GM12878 (cell line): ENCODE data around the gene CLCA2. TPM values are rescaled to one million over a fixed set of nuclear protein-coding genes. Genes with fewer than 3 reads are reported as not detected.

Experiments used
- ATAC-seq: fragments of 200-7000 bp; cut with Tn5 transposase; 3 replicates; pipeline ENCODE4 v1.9.1; 2020; ENCODE audit warnings: mild to moderate bottlenecking, moderate library complexity
- BruUV-seq: library from RNA; stranded (reverse); fragments of 400-500 nt; replicated peaks from 2 replicates; lab custom pipeline; 2021; lab: Mats Ljungman, UMichigan
- CTCF ChIA-PET: fragments of 300-600 bp; sonication (Branson Sonifier 250); formaldehyde crosslinking; extraction: SDS; loops from one replicate; lab custom pipeline; 2021; ENCODE audit warnings: inconsistent platforms; lab: Yijun Ruan, JAX
- POLR2A ChIA-PET: fragments of 350-600 bp; formaldehyde crosslinking; extraction: SDS; loops from one replicate; lab custom pipeline; 2021; ENCODE audit warnings: inconsistent platforms; lab: Charles Lee
- RAD21 ChIA-PET: fragments of 300-600 bp; sonication (Branson Sonifier 250); formaldehyde crosslinking; loops from one replicate; lab custom pipeline; 2023; ENCODE audit warnings: antibody characterized with exemption; ENCODE audit not compliant: unreplicated experiment; lab: Charles Lee
- SMC1A ChIA-PET: fragments of 300-600 bp; sonication (Branson Sonifier 250); formaldehyde crosslinking; loops from one replicate; lab custom pipeline; 2023; ENCODE audit not compliant: unreplicated experiment, uncharacterized antibody; lab: Charles Lee
- DNase-seq: peaks from one replicate; pipeline ENCODE4 v3.0.0-alpha.2; 2011; ENCODE audit warnings: low read depth, low spot score
- FAIRE-seq: peaks from 3 replicates; lab custom pipeline; 2011; peaks lifted over from hg19 to GRCh38; lab: Jason Lieb, UNC
- H2AFZ ChIP-seq: 2 replicates; pipeline ENCODE4 v1.6.0; 2011; ENCODE audit warnings: low read depth, low read length, control low read depth; ENCODE audit not compliant: control insufficient read depth
- H3K27ac ChIP-seq: 2 replicates; pipeline ENCODE4 v1.5.1; 2011; ENCODE audit warnings: control low read depth; ENCODE audit not compliant: control insufficient read depth, insufficient read depth
- H3K27me3 ChIP-seq, 2 experiments: replicated peaks in 1 of 2; 2 replicates each; pipeline versions ENCODE4 v1.6.0 to v1.6.1; 2011; ENCODE audit warnings: low read length in 1 of 2; ENCODE audit not compliant: control insufficient read depth in 2 of 2, insufficient read depth in 2 of 2
- H3K36me3 ChIP-seq, 2 experiments: 2 replicates each; pipeline ENCODE4 v1.5.1; 2011; ENCODE audit warnings: low read length in 1 of 2; ENCODE audit not compliant: control insufficient read depth in 2 of 2, insufficient read depth in 2 of 2
- H3K4me1 ChIP-seq: 2 replicates; pipeline ENCODE4 v1.6.1; 2011; ENCODE audit warnings: mild to moderate bottlenecking, low read length, moderate library complexity, mixed read lengths; ENCODE audit not compliant: control insufficient read depth, insufficient read depth
- H3K4me2 ChIP-seq: 2 replicates; pipeline ENCODE4 v1.6.0; 2011; ENCODE audit warnings: control low read depth; ENCODE audit not compliant: control insufficient read depth, insufficient read depth
- H3K4me3 ChIP-seq: fragments of 200-600 bp; sonication (generic); 2 replicates; pipeline ENCODE4 v1.5.1; 2016
- H3K79me2 ChIP-seq: 2 replicates; pipeline ENCODE4 v1.6.0; 2011; ENCODE audit warnings: low read length; ENCODE audit not compliant: control insufficient read depth, insufficient read depth
- H3K9ac ChIP-seq: 2 replicates; pipeline ENCODE4 v1.8.0; 2011; ENCODE audit warnings: low read length, control low read depth, mixed read lengths; ENCODE audit not compliant: control insufficient read depth, insufficient read depth
- H3K9me3 ChIP-seq: replicated peaks from 3 replicates; pipeline ENCODE4 v1.5.1; 2011; ENCODE audit warnings: mild to moderate bottlenecking, low read length; ENCODE audit not compliant: control insufficient read depth, insufficient read depth
- H4K20me1 ChIP-seq: 2 replicates; pipeline ENCODE4 v1.6.0; 2011; ENCODE audit not compliant: control insufficient read depth, insufficient read depth
- HDGF ChIP-seq: fragments of 450-650 bp; IDR thresholded peaks from 2 replicates; pipeline ENCODE4 v1.6.1; 2016; ENCODE audit warnings: antibody characterized with exemption
- IKZF1 ChIP-seq: fragments of 450-650 bp; conservative IDR thresholded peaks from 2 replicates; pipeline ENCODE4 v1.6.1; 2017; ENCODE audit warnings: antibody characterized with exemption, mild to moderate bottlenecking
- JUNB ChIP-seq: IDR thresholded peaks from 2 replicates; pipeline ENCODE4 v1.6.1; 2016; ENCODE audit warnings: antibody characterized with exemption, mild to moderate bottlenecking
- MYC ChIP-seq: IDR thresholded peaks from 2 replicates; pipeline ENCODE4 v1.6.1; 2011; ENCODE audit warnings: mild to moderate bottlenecking, low read length, moderate library complexity, inconsistent platforms; ENCODE audit not compliant: insufficient read depth, insufficient replicate concordance, insufficient read length, severe bottlenecking
- POU2F2 ChIP-seq: IDR thresholded peaks from 3 replicates; pipeline ENCODE4 v1.6.1; 2011; ENCODE audit warnings: low read depth, mild to moderate bottlenecking, low read length, borderline replicate concordance
- RB1 ChIP-seq: fragments of 450-650 bp; formaldehyde crosslinking; IDR thresholded peaks from 2 replicates; pipeline ENCODE4 v1.6.1; 2017; ENCODE audit warnings: mild to moderate bottlenecking, borderline replicate concordance
- SMAD5 ChIP-seq: IDR thresholded peaks from 2 replicates; pipeline ENCODE4 v1.6.1; 2016; ENCODE audit warnings: antibody characterized with exemption, low read depth
- SREBF1 ChIP-seq: IDR thresholded peaks from 2 replicates; pipeline ENCODE4 v1.6.1; 2012; ENCODE audit warnings: mild to moderate bottlenecking, low read length
- SREBF2 ChIP-seq: IDR thresholded peaks from 2 replicates; pipeline ENCODE4 v1.6.1; 2012; ENCODE audit warnings: mild to moderate bottlenecking, low read length
- ZNF24 ChIP-seq: fragments of 450-650 bp; IDR thresholded peaks from 2 replicates; pipeline ENCODE4 v1.6.1; 2017; ENCODE audit warnings: antibody characterized with exemption, mild to moderate bottlenecking
- ZSCAN29 ChIP-seq: fragments of 450-650 bp; IDR thresholded peaks from 2 replicates; pipeline ENCODE4 v1.6.1; 2017; ENCODE audit warnings: mild to moderate bottlenecking, moderate library complexity
- WGBS: methylation state at CpG from one replicate; pipeline ENCODE4 v1.1.6; 2016; ENCODE audit warnings: low lambda C conversion rate; ENCODE audit not compliant: insufficient replicate concordance, insufficient coverage; ENCODE audit errors: missing lambda C conversion rate; 5-methylcytosine and 5-hydroxymethylcytosine counted together
- in situ Hi-C: fragments of 300-500 bp; cut with MboI; formaldehyde crosslinking; loops from 9 replicates; pipeline ENCODE4 v1.14.3; 2018; ENCODE audit warnings: mixed read lengths
- intact Hi-C: fragments of 100-400 bp; cut with micrococcal nuclease; formaldehyde crosslinking; loops from one replicate; pipeline ENCODE4 v1.14.2; 2022; ENCODE audit not compliant: unreplicated experiment
- polyA plus RNA-seq, 11 experiments: library from polyadenylated mRNA; depleted of rRNA in 4 of 11; unstranded in 6 of 11; stranded (reverse) in 5 of 11; fragments of >200 nt; fragmentation: Nextera tagmentation in 4 of 11; fragmentation: Illumina TruSeq in 1 of 11; extraction: Ambion mirVana in 4 of 11; extraction: Trizol in 1 of 11; gene quantifications; 1 replicate in 1 of 11; 2 replicates in 10 of 11; pipeline versions ENCODE4 v1.2.1 to v1.2.3, GENCODE V29; 2011 to 2016; ENCODE audit warnings: inconsistent platforms in 2 of 11, missing spikeins in 2 of 11, low read depth in 1 of 11
- total RNA-seq, 4 experiments: library from RNA; depleted of rRNA in 3 of 4; stranded (reverse); fragments of >200 nt in 3 of 4; fragmentation: Illumina TruSeq in 1 of 4; extraction: Trizol in 1 of 4; gene quantifications; 2 replicates each; pipeline versions ENCODE4 v1.2.1 to v1.2.3, GENCODE V29; 2013 to 2021
- TF ChIP-seq, protein P1 (sequence below): fragments of 450-650 bp; formaldehyde crosslinking; IDR thresholded peaks from 2 replicates; pipeline ENCODE4 v1.4.0; 2020; ENCODE audit warnings: mild to moderate bottlenecking, moderate library complexity
- TF ChIP-seq, protein P2 (sequence below): fragments of 450-650 bp; formaldehyde crosslinking; IDR thresholded peaks from 2 replicates; pipeline ENCODE4 v1.4.0; 2022; ENCODE audit warnings: mild to moderate bottlenecking, moderate library complexity
- TF ChIP-seq, protein P3 (sequence below): IDR thresholded peaks from 2 replicates; pipeline ENCODE4 v1.6.1; 2012; ENCODE audit warnings: low read depth, low read length, improper control_type of control experiment

Gene CLCA2
- total and polyA plus RNA-seq, 10 of the 15 experiments (the other 5 are each of a cell fraction or from before 2014, with no cell fraction given): 0.01 to 0.20 (median 0.08) TPM; not detected in 6

DNA sequence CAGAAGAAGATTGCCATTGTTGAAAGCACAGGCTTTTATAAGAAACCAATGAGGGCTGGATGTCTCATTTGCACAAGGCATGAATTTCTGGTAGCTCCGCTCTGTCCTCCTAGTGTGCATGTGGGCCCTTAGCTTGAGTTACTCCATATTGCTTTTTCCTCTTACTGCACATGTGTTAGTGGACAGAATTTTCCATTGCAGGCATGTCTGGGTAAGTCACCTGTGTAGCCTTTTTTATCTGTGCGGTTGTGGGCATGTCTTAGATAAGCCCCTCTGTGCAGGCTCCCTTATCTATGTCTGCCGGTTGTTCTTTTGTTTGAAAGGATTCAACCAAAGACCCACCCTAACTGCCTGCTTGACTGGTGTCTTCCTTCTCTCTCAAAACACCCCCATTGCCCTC is 37.5 kb downstream of the CLCA2 start:
- in situ Hi-C loops (no loop called here), intact Hi-C loops (no loop called here)
- Histone ChIP-seq H2AFZ (no peak overlapping the region), H3K36me3 (no peaks in the 10 kb centered on the region), H3K27ac (no peak overlapping the region), H3K9ac (no peak overlapping the region), H3K4me3 (no peak overlapping the region), H3K4me2 (no peak overlapping the region), H3K79me2 (no peaks in the 10 kb centered on the region), H4K20me1 (no peaks in the 10 kb centered on the region)
- no peak for ATAC-seq
- RAD21 ChIA-PET: no interaction called here
- POLR2A ChIA-PET: no interaction called here
- CTCF ChIA-PET: interaction anchor here (0.8 to 2.5 kb wide), 2 partner anchors 12 to 15 kb away, joined by 3 to 19 read pairs; no protein-coding TSS in a partner anchor
- WGBS: 76% methylated on average over 3 of the region's 3 CpGs
- no peak for FAIRE-seq
- TF ChIP-seq, protein P1, sequence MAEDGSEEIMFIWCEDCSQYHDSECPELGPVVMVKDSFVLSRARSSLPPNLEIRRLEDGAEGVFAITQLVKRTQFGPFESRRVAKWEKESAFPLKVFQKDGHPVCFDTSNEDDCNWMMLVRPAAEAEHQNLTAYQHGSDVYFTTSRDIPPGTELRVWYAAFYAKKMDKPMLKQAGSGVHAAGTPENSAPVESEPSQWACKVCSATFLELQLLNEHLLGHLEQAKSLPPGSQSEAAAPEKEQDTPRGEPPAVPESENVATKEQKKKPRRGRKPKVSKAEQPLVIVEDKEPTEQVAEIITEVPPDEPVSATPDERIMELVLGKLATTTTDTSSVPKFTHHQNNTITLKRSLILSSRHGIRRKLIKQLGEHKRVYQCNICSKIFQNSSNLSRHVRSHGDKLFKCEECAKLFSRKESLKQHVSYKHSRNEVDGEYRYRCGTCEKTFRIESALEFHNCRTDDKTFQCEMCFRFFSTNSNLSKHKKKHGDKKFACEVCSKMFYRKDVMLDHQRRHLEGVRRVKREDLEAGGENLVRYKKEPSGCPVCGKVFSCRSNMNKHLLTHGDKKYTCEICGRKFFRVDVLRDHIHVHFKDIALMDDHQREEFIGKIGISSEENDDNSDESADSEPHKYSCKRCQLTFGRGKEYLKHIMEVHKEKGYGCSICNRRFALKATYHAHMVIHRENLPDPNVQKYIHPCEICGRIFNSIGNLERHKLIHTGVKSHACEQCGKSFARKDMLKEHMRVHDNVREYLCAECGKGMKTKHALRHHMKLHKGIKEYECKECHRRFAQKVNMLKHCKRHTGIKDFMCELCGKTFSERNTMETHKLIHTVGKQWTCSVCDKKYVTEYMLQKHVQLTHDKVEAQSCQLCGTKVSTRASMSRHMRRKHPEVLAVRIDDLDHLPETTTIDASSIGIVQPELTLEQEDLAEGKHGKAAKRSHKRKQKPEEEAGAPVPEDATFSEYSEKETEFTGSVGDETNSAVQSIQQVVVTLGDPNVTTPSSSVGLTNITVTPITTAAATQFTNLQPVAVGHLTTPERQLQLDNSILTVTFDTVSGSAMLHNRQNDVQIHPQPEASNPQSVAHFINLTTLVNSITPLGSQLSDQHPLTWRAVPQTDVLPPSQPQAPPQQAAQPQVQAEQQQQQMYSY (CRISPR knock-in tag): no peak
- no peak for TF ChIP-seq RB1
- TF ChIP-seq SREBF1: no peak
- TF ChIP-seq HDGF: no peak
- TF ChIP-seq ZSCAN29: no peak
- no peak for TF ChIP-seq SMAD5
- TF ChIP-seq, protein P2, sequence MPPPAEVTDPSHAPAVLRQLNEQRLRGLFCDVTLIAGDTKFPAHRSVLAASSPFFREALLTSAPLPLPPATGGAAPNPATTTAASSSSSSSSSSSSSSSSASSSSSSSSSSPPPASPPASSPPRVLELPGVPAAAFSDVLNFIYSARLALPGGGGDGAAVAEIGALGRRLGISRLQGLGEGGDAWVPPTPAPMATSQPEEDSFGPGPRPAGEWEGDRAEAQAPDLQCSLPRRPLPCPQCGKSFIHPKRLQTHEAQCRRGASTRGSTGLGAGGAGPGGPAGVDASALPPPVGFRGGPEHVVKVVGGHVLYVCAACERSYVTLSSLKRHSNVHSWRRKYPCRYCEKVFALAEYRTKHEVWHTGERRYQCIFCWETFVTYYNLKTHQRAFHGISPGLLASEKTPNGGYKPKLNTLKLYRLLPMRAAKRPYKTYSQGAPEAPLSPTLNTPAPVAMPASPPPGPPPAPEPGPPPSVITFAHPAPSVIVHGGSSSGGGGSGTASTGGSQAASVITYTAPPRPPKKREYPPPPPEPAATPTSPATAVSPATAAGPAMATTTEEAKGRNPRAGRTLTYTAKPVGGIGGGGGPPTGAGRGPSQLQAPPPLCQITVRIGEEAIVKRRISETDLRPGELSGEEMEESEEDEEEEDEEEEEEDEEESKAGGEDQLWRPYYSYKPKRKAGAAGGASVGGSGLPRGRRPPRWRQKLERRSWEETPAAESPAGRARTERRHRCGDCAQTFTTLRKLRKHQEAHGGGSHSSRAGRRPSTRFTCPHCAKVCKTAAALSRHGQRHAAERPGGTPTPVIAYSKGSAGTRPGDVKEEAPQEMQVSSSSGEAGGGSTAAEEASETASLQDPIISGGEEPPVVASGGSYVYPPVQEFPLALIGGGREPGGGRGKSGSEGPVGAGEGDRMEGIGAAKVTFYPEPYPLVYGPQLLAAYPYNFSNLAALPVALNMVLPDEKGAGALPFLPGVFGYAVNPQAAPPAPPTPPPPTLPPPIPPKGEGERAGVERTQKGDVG (CRISPR knock-in tag): no peak
- no peak for TF ChIP-seq MYC
- no peak for TF ChIP-seq ZNF24
- TF ChIP-seq, protein P3, sequence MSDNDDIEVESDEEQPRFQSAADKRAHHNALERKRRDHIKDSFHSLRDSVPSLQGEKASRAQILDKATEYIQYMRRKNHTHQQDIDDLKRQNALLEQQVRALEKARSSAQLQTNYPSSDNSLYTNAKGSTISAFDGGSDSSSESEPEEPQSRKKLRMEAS: no peak
- TF ChIP-seq JUNB: no peak
- TF ChIP-seq POU2F2: no peak
- TF ChIP-seq IKZF1: no peak
- TF ChIP-seq SREBF2: no peak
- TF ChIP-seq, all 136 proteins: peak for 0
- Histone ChIP-seq H3K4me1 (no peaks in the 10 kb centered on the region), H3K9me3 (no peaks in the 10 kb centered on the region), H3K27me3 (no peaks in the 10 kb centered on the region; a peak in 1 of 4 replicates)
- no TSS peak for BruUV-seq
- SMC1A ChIA-PET: interaction anchor here (0.6 to 1.2 kb wide), 2 partner anchors 12 to 1117 kb away, joined by 3 read pairs; no protein-coding TSS in a partner anchor
- no peak for DNase-seq
